SU-DHL-6 (cell line): ENCODE data around the gene TNFAIP1.

Experiments
- H2AFZ ChIP-seq: fragments of 200-600 bp; sonication (generic); 2 replicates; pipeline ENCODE4 v1.6.1; 2014; ENCODE audit warnings: low read depth, mild to moderate bottlenecking, moderate library complexity, mixed read lengths, antibody characterized with exemption, low read length; ENCODE audit not compliant: severe bottlenecking
- H3F3A ChIP-seq: fragments of 200-600 bp; shearing (Covaris generic); 2 replicates; pipeline ENCODE4 v1.6.0; 2016; ENCODE audit warnings: antibody characterized with exemption, mild to moderate bottlenecking; ENCODE audit not compliant: insufficient read depth
- H3K27ac ChIP-seq: fragments of 200-600 bp; sonication (generic); 2 replicates; pipeline ENCODE4 v1.5.1; 2016; ENCODE audit warnings: low read depth, mild to moderate bottlenecking, low read length, moderate library complexity, mixed read lengths
- H3K27me3 ChIP-seq: fragments of 200-600 bp; sonication (generic), shearing (Covaris generic); 2 replicates; pipeline ENCODE4 v1.6.0; 2014; ENCODE audit warnings: mild to moderate bottlenecking, low read length
- H3K36me3 ChIP-seq: fragments of 200-600 bp; sonication (generic); 2 replicates; pipeline ENCODE4 v1.6.1; 2014; ENCODE audit warnings: mild to moderate bottlenecking, low read length, mixed read lengths
- H3K4me2 ChIP-seq: fragments of 300-600, 200-600 bp; shearing (Covaris generic), sonication (generic); 2 replicates; pipeline ENCODE4 v1.6.0; 2014; ENCODE audit warnings: low read length, low read depth, mild to moderate bottlenecking; ENCODE audit not compliant: poor library complexity, severe bottlenecking
- H3K4me3 ChIP-seq: fragments of 200-600 bp; sonication (generic); 2 replicates; pipeline ENCODE4 v1.5.1; 2014; ENCODE audit warnings: antibody characterized with exemption, low read length, mild to moderate bottlenecking, mixed read lengths; ENCODE audit not compliant: insufficient read depth, poor library complexity, severe bottlenecking
- H3K79me2 ChIP-seq: fragments of 200-600 bp; sonication (generic); 2 replicates; pipeline ENCODE4 v1.6.1; 2014; ENCODE audit warnings: mild to moderate bottlenecking, low read length, moderate library complexity; ENCODE audit not compliant: insufficient read depth
- H3K9ac ChIP-seq: fragments of 200-600 bp; sonication (generic); 2 replicates; pipeline ENCODE4 v1.7.0; 2014; ENCODE audit warnings: mild to moderate bottlenecking, low read length
- H3K9me2 ChIP-seq: fragments of 200-600 bp; sonication (generic); replicated peaks from 2 replicates; pipeline ENCODE4 v1.6.1; 2014; ENCODE audit warnings: low read length; ENCODE audit not compliant: insufficient read depth
- H3K9me3 ChIP-seq: fragments of 200-600 bp; sonication (generic); 2 replicates; pipeline ENCODE4 v1.6.1; 2014; ENCODE audit warnings: low read length, mixed read lengths; ENCODE audit not compliant: insufficient read depth
- H4K20me1 ChIP-seq: fragments of 200-600 bp; sonication (generic); 2 replicates; pipeline ENCODE4 v1.6.1; 2014; ENCODE audit warnings: low read depth, mild to moderate bottlenecking, antibody characterized with exemption, low read length, moderate library complexity, mixed read lengths
- CTCF ChIP-seq: fragments of 200-600 bp; sonication (generic); IDR thresholded peaks from one replicate; pipeline ENCODE4 v1.5.1; 2017; ENCODE audit warnings: antibody characterized with exemption, mild to moderate bottlenecking, low read length, moderate library complexity; ENCODE audit not compliant: insufficient read depth, poor library complexity, severe bottlenecking
- EZH2phosphoT487 ChIP-seq: fragments of 200-600 bp; sonication (generic), shearing (Covaris generic); conservative IDR thresholded peaks from 2 replicates; pipeline ENCODE4 v1.6.1; 2018; ENCODE audit warnings: mild to moderate bottlenecking, antibody characterized with exemption, low read length, moderate library complexity, mixed read lengths

Gene TNFAIP1

GRCh38 chr17:28326114-28326513, 9.4 kb upstream of the TNFAIP1 start:
- H3K36me3 ChIP-seq = peaks cover 12% of the 10 kb centered on the region
- peaks cover 48% of the 10 kb centered on the region for H3K79me2 ChIP-seq
- H3K27me3 ChIP-seq = no peaks in the 10 kb centered on the region
- no peaks in the 10 kb centered on the region for H3K9me2 ChIP-seq
- H3K27ac ChIP-seq = no peak overlapping the region
- H3K4me3 ChIP-seq = no peak overlapping the region
- no peak for TF ChIP-seq CTCF
- no peak for TF ChIP-seq EZH2phosphoT487
- H4K20me1 ChIP-seq = peaks cover 13% of the 10 kb centered on the region; the same call in 1 of the 2 replicates
- no peak overlapping the region for H2AFZ ChIP-seq
- no peak overlapping the region for H3K9ac ChIP-seq
- no peaks in the 10 kb centered on the region for H3F3A ChIP-seq
- H3K9me3 ChIP-seq = no peaks in the 10 kb centered on the region
- no peak overlapping the region for H3K4me2 ChIP-seq

- H3K9ac ChIP-seq = no peak overlapping the region
- no peak overlapping the region for H2AFZ ChIP-seq
- H4K20me1 ChIP-seq = peaks cover 13% of the 10 kb centered on the region; the same call in 1 of the 2 replicates
- peaks cover 12% of the 10 kb centered on the region for H3K36me3 ChIP-seq
- H3K9me2 ChIP-seq = no peaks in the 10 kb centered on the region
- H3K27me3 ChIP-seq = no peaks in the 10 kb centered on the region
- H3K9me3 ChIP-seq = no peaks in the 10 kb centered on the region
- H3K4me3 ChIP-seq = no peak overlapping the region
- no peak overlapping the region for H3K27ac ChIP-seq
- peaks cover 38% of the 10 kb centered on the region for H3K79me2 ChIP-seq
- H3K4me2 ChIP-seq = no peak overlapping the region
- H3F3A ChIP-seq = no peaks in the 10 kb centered on the region
- TF ChIP-seq CTCF = no peak
- TF ChIP-seq EZH2phosphoT487 = no peak
Observed at GRCh38 chr17:28327031-28327607, 8.4 kb upstream of the TNFAIP1 start.

- peaks cover 10% of the 10 kb centered on the region; the same call in 1 of the 2 replicates for H4K20me1 ChIP-seq
Observed at GRCh38 chr17:28327709-28328108, 7.9 kb upstream of the TNFAIP1 start.

More at GRCh38 chr17:28327709-28328108, 7.9 kb upstream of the TNFAIP1 start:
- no peak overlapping the region for H3K4me3 ChIP-seq
- no peak overlapping the region for H3K9ac ChIP-seq
- peaks cover 12% of the 10 kb centered on the region for H3K36me3 ChIP-seq
- H3F3A ChIP-seq = no peaks in the 10 kb centered on the region
- H3K9me3 ChIP-seq = no peaks in the 10 kb centered on the region
- H3K79me2 ChIP-seq = peaks cover 32% of the 10 kb centered on the region
- H3K27ac ChIP-seq = no peak overlapping the region
- H3K27me3 ChIP-seq = no peaks in the 10 kb centered on the region
- TF ChIP-seq CTCF = no peak
- no peak overlapping the region for H2AFZ ChIP-seq
- H3K9me2 ChIP-seq = no peaks in the 10 kb centered on the region
- no peak overlapping the region for H3K4me2 ChIP-seq
